NCI-H526 (cell line): ENCODE measurements around the gene FXYD6.
"Not testable (repeated sequence)": the region's sequence is repeated elsewhere in the genome, so short reads cannot be mapped to it uniquely, and the experiment has no call there.

Experiments
- DNase-seq, 2 experiments: peaks; one replicate each; lab custom pipeline; 2025; lab: John Stamatoyannopoulos, UW

The FXYD6 gene

GRCh38 chr11:117869604-117870003 is 6.9 kb downstream of the FXYD6 start:
- DNase-seq = no peak

GRCh38 chr11:117868815-117869561 is 7.5 kb downstream of the FXYD6 start:
- DNase-seq = peak; percentile 77 to 89

GRCh38 chr11:117868088-117868487 is 8.4 kb downstream of the FXYD6 start:
- no peak for DNase-seq

- no peak for DNase-seq
Observed at GRCh38 chr11:117866526-117866925, 9.9 kb downstream of the FXYD6 start.

GRCh38 chr11:117865546-117865945 is 10.9 kb downstream of the FXYD6 start:
- DNase-seq = not testable (repeated sequence)

- DNase-seq = peak; percentile 57 to 75
Observed at GRCh38 chr11:117863383-117863782, 13.1 kb downstream of the FXYD6 start.

- DNase-seq = no peak
Observed at GRCh38 chr11:117862753-117863152, 13.7 kb downstream of the FXYD6 start.

GRCh38 chr11:117862019-117862725 is 14.3 kb downstream of the FXYD6 start:
- DNase-seq = no peak

GRCh38 chr11:117861151-117862018 is 15.1 kb downstream of the FXYD6 start:
- DNase-seq = peak; percentile 99 to 100

GRCh38 chr11:117860139-117860538 is 16.3 kb downstream of the FXYD6 start:
- no peak for DNase-seq

- DNase-seq = no peak
Observed at GRCh38 chr11:117859488-117860112, 16.9 kb downstream of the FXYD6 start.

- DNase-seq = no peak
Observed at GRCh38 chr11:117859061-117859460, 17.4 kb downstream of the FXYD6 start.

GRCh38 chr11:117857734-117858414 is 18.6 kb downstream of the FXYD6 start:
- no peak for DNase-seq

- DNase-seq = no peak
Observed at GRCh38 chr11:117855912-117856651, 20.4 kb downstream of the FXYD6 start.

- DNase-seq = no peak
Observed at GRCh38 chr11:117855186-117855845, 21.1 kb downstream of the FXYD6 start.

- no peak for DNase-seq
Observed at GRCh38 chr11:117852309-117852708, 24.1 kb downstream of the FXYD6 start.

GRCh38 chr11:117851852-117852251 is 24.6 kb downstream of the FXYD6 start:
- no peak for DNase-seq

- no peak for DNase-seq
Observed at GRCh38 chr11:117851106-117851505, 25.4 kb downstream of the FXYD6 start.

- no peak for DNase-seq
Observed at GRCh38 chr11:117849781-117850414, 26.6 kb downstream of the FXYD6 start.
